T-helper 17 cell (primary cell): ENCODE data around the gene OPN1MW3. TPM values are rescaled to one million over a fixed set of nuclear protein-coding genes. Genes with fewer than 3 reads are reported as not detected.

Experiments used
- total RNA-seq, 4 donors: library from RNA in 2 of 4; stranded (reverse) in 2 of 4; gene quantifications; one replicate each; pipeline ENCODE4 v1.2.3 and lab custom pipeline; 2022 to 2026

The OPN1MW3 gene
- total RNA-seq, 2 donors from 2014 or later = not detected

Other genes with a start within 250 kb of the OPN1MW3 start
- 10 to 100 TPM; 75.3 to 92.5 TPM for gene IRAK1, start 237.7 kb upstream of the OPN1MW3 start, total RNA-seq
- gene MECP2, start 159.9 kb upstream of the OPN1MW3 start, total RNA-seq = 100 to 1,000 TPM; 148 to 160 TPM
- not detected for gene OPN1LW, start 113.3 kb upstream of the OPN1MW3 start, total RNA-seq
- not detected for gene OPN1MW, start 75.0 kb upstream of the OPN1MW3 start, total RNA-seq
- gene OPN1MW2, start 37.8 kb upstream of the OPN1MW3 start, total RNA-seq = not detected
- not detected for gene TEX28, start 37.5 kb downstream of the OPN1MW3 start, total RNA-seq
- 1 to 10 TPM; 3.0 to 4.2 TPM for gene TKTL1, start 38.2 kb downstream of the OPN1MW3 start, total RNA-seq
- gene FLNA, start 117.1 kb downstream of the OPN1MW3 start, total RNA-seq = 1,000 to 10,000 TPM; 1,780 to 2,536 TPM
- 100 to 1,000 TPM; 121 to 132 TPM for gene EMD, start 121.7 kb downstream of the OPN1MW3 start, total RNA-seq
- gene RPL10, start 140.8 kb downstream of the OPN1MW3 start, total RNA-seq = 1,000 to 10,000 TPM; 4,596 to 4,820 TPM
- gene DNASE1L1, start 151.7 kb downstream of the OPN1MW3 start, total RNA-seq = 10 to 100 TPM; 20.5 to 22.6 TPM
- gene TAFAZZIN, start 154.0 kb downstream of the OPN1MW3 start, total RNA-seq = 10 to 100 TPM; 84.1 to 95.7 TPM
- 10 to 100 TPM; 41.4 to 43.0 TPM for gene ATP6AP1, start 171.1 kb downstream of the OPN1MW3 start, total RNA-seq
- gene GDI1, start 179.6 kb downstream of the OPN1MW3 start, total RNA-seq = 100 to 1,000 TPM; 189 to 223 TPM
- gene FAM50A, start 186.6 kb downstream of the OPN1MW3 start, total RNA-seq = 10 to 100 TPM; 58.1 to 58.6 TPM
- gene PLXNA3, start 200.7 kb downstream of the OPN1MW3 start, total RNA-seq = 10 to 100 TPM; 66.3 to 78.6 TPM
- gene LAGE3, start 221.7 kb downstream of the OPN1MW3 start, total RNA-seq = 1 to 10 TPM; 9.1 to 9.5 TPM
- 10 to 100 TPM; 15.2 to 30.6 TPM for gene UBL4A, start 229.0 kb downstream of the OPN1MW3 start, total RNA-seq
- gene SLC10A3, start 233.0 kb downstream of the OPN1MW3 start, total RNA-seq = 10 to 100 TPM; 23.9 to 29.5 TPM